ENCODE measurements around the gene SLC15A5.

The SLC15A5 gene

GRCh38 chr12:16260206-16260605 lies 17.3 kb downstream of the SLC15A5 start:
- DNase-seq: no peak

- DNase-seq: no peak
These were observed 18.5 kb downstream of the SLC15A5 start for GRCh38 chr12:16258963-16259362.

- DNase-seq: no peak
These were observed 31.2 kb downstream of the SLC15A5 start for GRCh38 chr12:16246264-16246663.

GRCh38 chr12:16245209-16245608 lies 32.3 kb downstream of the SLC15A5 start:
- DNase-seq: no peak

- DNase-seq: no peak
These were observed 33.7 kb downstream of the SLC15A5 start for GRCh38 chr12:16243487-16244412.

- DNase-seq: no peak
These were observed 36.1 kb downstream of the SLC15A5 start for GRCh38 chr12:16241346-16241745.

- no peak for DNase-seq
These were observed 38.8 kb downstream of the SLC15A5 start for GRCh38 chr12:16238661-16239060.

- DNase-seq: no peak
These were observed 47.8 kb downstream of the SLC15A5 start for GRCh38 chr12:16229676-16230075.

- DNase-seq: no peak
These were observed 49.4 kb downstream of the SLC15A5 start for GRCh38 chr12:16228067-16228466.

- no peak for DNase-seq
These were observed 51.8 kb downstream of the SLC15A5 start for GRCh38 chr12:16225692-16226091.

- DNase-seq: no peak
These were observed 53.3 kb downstream of the SLC15A5 start for GRCh38 chr12:16224196-16224595.

GRCh38 chr12:16221776-16222175 lies 55.7 kb downstream of the SLC15A5 start:
- DNase-seq: no peak

GRCh38 chr12:16220120-16220519 lies 57.4 kb downstream of the SLC15A5 start:
- DNase-seq: no peak

GRCh38 chr12:16218934-16219751 lies 58.3 kb downstream of the SLC15A5 start:
- no peak for DNase-seq

- no peak for DNase-seq
These were observed 59.3 kb downstream of the SLC15A5 start for GRCh38 chr12:16218234-16218633.

GRCh38 chr12:16211731-16212130 lies 65.8 kb downstream of the SLC15A5 start:
- no peak for DNase-seq

- DNase-seq: no peak
These were observed 78.6 kb downstream of the SLC15A5 start for GRCh38 chr12:16198884-16199283.

- DNase-seq: no peak
These were observed 79.9 kb downstream of the SLC15A5 start for GRCh38 chr12:16197600-16197999.

GRCh38 chr12:16189849-16190248 lies 87.6 kb downstream of the SLC15A5 start:
- no peak for DNase-seq

- no peak for DNase-seq
These were observed 89.8 kb downstream of the SLC15A5 start for GRCh38 chr12:16187660-16188059.

- no peak for DNase-seq
These were observed 92.8 kb downstream of the SLC15A5 start for GRCh38 chr12:16184681-16185080.

- no peak for DNase-seq
These were observed 93.9 kb downstream of the SLC15A5 start for GRCh38 chr12:16183541-16183940.

GRCh38 chr12:16175840-16176239 lies 101.6 kb downstream of the SLC15A5 start:
- no peak for DNase-seq

GRCh38 chr12:16174282-16174681 lies 103.2 kb downstream of the SLC15A5 start:
- DNase-seq: no peak
